ENCODE data around the gene RNASEH1. TPM values are rescaled to one million over a fixed set of nuclear protein-coding genes. Genes with fewer than 3 reads are reported as not detected.

Gene RNASEH1
- polyA plus RNA-seq, 4 donors = 17.3 to 18.7 (median 17.8) TPM

Other genes with a start within 250 kb of the RNASEH1 start
- gene EIPR1, start 180.5 kb downstream of the RNASEH1 start, polyA plus RNA-seq (ENCODE audit: insufficient read length in 4 of 4) = 10 to 100 TPM; 25.4 to 26.1 (median 25.6) TPM
- 10 to 100 TPM; 59.7 to 71.5 (median 70.0) TPM for gene TRAPPC12, start 178.6 kb downstream of the RNASEH1 start, polyA plus RNA-seq (ENCODE audit: insufficient read length in 4 of 4)
- gene ADI1, start 38.8 kb downstream of the RNASEH1 start, polyA plus RNA-seq (ENCODE audit: insufficient read length in 4 of 4) = 10 to 100 TPM; 79.2 to 99.7 (median 83.1) TPM
- 1,000 to 10,000 TPM; 1,498 to 1,698 (median 1,668) TPM for gene RPS7, start 16.9 kb upstream of the RNASEH1 start, polyA plus RNA-seq (ENCODE audit: insufficient read length in 4 of 4)
- 1 to 10 TPM; 1.2 to 4.2 (median 1.7) TPM for gene COLEC11, start 36.8 kb upstream of the RNASEH1 start, polyA plus RNA-seq (ENCODE audit: insufficient read length in 4 of 4)
- under 1 TPM in 1 of 4 donors, not detected in 3; 0.23 TPM for gene ALLC, start 99.9 kb upstream of the RNASEH1 start, polyA plus RNA-seq (ENCODE audit: insufficient read length in 4 of 4)
- under 1 TPM in 3 of 4 donors, not detected in 1; 0.27 to 0.64 (median 0.46) TPM for gene DCDC2C, start 145.2 kb upstream of the RNASEH1 start, polyA plus RNA-seq (ENCODE audit: insufficient read length in 4 of 4)

Data from right renal pelvis (tissue), 4 donors.